Measurements from ENCODE around the gene ANO6.

ANO6 gene

DNA sequence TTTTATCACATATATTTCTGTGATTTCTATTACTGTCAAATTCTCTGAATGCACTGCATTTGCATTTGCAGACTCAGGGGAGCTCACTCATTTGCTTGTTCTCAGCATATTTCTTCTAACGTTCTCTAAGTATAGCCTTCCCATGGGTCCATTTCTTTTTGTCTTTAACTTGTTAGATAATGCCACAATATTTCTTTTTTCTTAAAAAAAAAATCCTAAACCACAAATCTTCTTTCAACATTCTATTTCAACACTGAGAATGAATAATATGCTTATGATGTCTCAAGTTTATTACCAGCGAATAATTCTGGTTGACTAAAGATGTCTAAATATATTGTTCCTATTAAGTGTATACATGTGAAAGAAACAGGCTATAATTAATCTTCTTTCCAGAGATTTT, 200.2 kb downstream of the ANO6 start:
- DNase-seq, result no peak

DNA sequence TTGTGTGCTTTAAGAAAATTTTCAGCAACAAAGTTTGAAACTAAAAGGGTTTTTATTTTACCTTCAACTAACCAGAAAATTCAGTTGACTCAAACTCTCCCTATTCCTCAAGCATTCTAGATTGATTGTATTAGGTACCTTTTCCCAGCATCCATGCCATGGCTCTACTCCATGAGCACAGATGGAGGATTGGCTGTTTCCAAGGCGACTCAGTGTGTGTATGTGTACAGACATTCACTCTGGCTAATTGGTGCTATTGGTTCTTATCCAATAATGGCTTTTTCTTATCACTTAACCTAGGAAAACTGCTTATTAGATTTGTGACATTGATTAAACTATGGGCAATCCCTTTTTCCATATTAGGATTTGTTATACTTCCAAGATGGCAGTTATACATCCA, 202.6 kb downstream of the ANO6 start:
- DNase-seq, result no peak

DNA sequence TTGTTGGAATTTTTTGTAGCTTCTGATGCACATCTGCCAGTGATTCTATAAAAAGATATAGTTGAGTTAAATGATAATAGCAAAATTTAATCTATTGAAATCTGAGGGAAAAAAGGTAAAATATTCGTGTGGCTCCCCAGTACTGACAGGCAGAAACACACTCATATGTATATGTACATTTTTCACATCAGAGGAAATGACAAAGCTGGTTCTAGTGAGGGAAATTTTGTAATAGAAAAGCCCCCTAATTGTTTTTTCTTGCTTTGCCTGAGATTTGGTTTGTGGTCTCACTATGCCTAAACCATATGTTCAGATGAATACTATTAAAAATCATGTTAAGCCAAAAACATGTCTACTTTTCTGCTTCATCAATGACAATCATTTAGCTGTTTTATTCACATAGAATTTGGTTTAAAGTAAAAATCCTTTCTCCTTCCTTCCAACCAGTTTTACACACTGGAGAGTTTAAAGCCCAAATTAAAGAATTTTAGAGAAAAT, 203.5 kb downstream of the ANO6 start:
- DNase-seq, result no peak

DNA sequence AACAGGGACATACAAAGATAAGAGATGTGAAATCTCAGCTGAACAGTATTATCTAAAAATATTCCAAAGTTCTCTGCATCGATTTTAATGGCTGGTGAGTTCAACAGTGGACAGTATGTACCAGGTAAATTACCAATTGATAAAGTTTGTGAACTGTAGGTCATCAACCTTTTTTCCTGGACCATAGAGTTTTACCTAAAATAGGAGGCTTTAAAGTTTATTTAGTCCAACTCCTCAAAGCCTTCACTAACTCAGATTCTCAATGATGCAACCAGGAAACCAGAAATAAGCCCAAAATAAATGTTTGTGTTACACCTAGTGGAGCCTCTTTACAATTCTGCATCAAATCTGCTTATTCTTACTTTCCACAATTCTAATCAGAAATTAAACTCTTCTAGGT, 205.8 kb downstream of the ANO6 start:
- no peak for DNase-seq

- no peak for DNase-seq
These were observed 208.0 kb downstream of the ANO6 start for GRCh38 chr12:45423931-45424330.

GRCh38 chr12:45425426-45425825, 209.5 kb downstream of the ANO6 start:
- no peak for DNase-seq

- DNase-seq, result no peak
These were observed 210.4 kb downstream of the ANO6 start for GRCh38 chr12:45426294-45426693.

DNA sequence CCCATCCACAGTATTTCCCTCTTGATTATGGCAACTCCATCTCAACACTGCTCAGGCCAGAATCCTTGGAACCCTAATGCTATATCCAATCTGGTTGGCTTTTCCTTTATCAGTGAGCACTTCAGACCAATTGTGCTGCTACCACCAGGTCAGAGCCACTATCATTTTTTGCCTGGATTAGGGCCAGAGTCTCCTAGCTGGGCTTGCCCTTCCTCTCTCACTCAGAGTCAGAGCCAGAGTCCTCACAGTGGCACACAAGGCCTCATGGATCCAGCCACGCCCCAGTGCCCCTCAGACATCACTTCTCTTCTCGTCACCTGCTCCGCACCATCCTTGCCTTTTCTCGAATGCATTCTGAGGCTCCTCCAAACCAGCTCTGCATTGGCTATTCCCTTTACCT, 211.1 kb downstream of the ANO6 start:
- no peak for DNase-seq

DNA sequence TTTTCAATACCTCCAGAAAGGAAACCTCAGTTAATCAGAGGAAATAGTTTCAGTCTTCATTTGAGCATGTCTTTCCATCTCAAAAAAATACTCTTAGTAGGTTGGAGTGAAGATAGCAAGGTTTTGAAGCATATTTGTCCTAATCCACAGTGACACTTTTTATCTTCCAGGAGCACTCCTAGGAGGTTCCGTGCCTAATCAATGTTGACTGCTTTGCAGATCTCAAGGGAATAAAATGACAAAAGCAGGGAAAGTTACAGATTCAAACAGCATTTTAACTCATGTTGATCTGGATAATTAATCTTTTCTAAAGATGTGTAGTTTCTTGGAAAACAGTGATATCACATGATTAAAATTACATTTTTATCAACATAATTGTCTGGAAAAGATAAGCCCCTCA, 213.9 kb downstream of the ANO6 start:
- no peak for DNase-seq

DNA sequence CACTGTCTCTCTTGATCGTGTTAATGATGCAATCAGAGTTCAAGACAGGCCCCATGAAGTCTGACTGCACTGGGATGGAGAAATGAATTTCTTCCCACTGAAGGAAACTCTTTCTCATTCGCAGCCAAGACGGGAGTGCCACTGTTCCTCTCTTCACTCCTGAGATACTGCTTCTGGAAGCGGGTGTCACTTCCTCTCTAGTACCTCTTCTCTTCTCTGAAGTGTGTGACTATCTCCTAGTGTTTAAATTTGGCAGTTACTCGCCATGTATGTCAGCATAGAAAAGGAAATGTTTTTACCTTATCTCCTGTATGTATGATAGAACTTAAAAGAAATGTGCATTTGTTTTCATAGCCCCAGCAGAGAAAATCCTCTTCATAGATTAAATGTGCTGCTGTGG, 215.2 kb downstream of the ANO6 start:
- no peak for DNase-seq

- no peak for DNase-seq
These were observed 216.8 kb downstream of the ANO6 start for GRCh38 chr12:45432710-45433109.

- DNase-seq, result no peak
These were observed 217.6 kb downstream of the ANO6 start for GRCh38 chr12:45433441-45433868.

GRCh38 chr12:45434094-45434493, 218.2 kb downstream of the ANO6 start:
- DNase-seq, result no peak

GRCh38 chr12:45435945-45436710, 220.2 kb downstream of the ANO6 start:
- DNase-seq, result no peak

DNA sequence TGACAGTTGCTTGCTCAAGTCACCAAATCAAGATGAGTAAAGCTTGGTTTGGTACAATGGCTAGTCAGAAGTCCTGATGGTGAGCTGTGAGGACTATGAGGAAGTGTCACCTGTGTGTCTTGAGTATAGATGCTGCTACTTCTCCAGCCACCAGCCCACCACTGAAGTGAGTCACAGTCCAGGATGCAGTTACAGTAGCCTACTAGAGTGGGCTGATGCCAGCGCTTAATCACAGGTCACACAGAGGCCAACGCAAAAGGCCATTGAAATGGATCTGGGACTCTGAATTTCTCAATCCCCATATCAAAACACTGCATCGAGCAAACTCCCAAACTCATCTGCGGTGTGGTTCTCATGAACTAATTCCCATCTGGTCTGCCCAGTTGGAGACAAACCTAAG, 223.1 kb downstream of the ANO6 start:
- no peak for DNase-seq

DNA sequence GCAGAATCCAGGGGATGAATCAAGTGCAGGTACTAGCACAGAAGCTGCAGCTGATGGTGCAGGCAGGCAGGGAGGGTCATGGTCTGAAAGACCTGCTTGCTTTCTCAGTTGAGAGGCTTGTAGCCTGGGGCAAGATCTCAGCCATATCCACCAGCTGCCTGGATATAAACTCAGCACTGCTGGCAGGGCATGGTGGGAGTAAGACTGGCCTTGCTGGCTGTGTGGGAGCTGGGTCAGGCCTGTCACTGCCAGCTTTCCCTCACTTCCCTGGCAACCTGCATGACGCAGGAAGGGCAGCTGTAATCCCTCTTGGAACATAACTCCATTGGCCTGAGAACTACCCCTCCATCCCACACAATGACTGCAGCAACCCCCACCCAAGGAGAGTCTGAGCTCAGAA, 230.1 kb downstream of the ANO6 start:
- DNase-seq, result no peak

DNA sequence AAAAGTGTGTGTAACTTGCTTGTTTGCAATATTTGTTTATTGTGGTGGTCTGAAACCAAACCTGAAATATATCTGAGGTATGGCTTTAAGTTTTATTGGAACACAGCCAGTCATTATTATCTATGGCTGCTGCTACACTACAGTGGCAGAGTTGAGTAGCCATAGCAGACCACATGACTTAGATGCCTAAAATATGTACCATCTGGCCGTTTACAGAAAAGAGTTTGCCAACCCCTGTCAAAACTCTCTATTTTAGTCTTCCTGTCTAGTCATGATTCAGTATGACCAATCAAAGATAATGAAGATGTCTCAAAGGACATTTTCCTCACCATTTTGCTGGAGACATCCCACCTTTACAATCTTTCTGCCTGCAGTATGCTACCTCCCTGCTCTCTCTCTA, 242.3 kb downstream of the ANO6 start:
- no peak for DNase-seq

DNA sequence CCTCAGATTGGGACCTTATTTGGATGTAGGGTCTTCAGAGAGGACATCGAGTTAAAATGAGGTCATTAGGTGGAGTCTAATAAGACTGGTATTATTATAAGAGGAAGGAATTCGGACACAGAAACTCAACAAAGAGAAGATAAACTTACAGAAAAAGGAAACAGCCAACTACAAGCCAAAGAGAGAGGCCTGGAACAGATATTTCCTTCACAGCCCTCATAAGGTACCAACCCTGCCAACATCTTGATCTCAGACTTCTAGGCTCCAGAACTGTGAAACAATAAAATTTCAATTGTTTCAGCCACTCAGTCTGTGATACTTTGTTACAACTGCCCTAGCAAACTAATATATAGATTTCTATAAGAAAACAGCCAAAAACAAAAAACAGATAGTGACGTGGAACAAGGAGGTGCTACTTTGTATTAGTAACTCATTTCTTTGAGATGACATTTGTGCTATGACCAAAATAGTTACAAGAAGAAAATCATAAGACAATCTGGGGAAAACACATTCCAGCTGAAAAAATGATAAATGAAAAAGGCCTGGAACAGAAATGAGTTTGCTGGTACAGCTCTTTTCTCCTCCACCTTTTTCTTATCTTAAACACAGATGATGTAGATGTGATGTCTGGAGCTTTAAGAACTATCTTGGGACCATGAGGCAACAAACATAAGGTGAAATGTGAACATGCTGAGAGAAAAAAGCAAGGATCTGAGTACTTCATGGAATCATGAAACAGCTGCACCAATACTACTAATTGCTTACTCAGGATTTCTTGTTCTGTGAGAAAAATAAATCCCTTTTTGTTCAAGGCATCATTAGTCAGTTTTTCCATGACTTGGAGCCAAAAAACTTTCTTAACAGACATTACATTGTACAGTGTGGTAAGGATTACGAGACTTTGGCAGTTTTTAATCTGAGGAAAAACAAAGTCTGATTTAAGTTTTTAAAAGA, 243.2 kb downstream of the ANO6 start:
- no peak for DNase-seq

- DNase-seq, result no peak
These were observed 246.6 kb downstream of the ANO6 start for GRCh38 chr12:45462506-45462905.

DNA sequence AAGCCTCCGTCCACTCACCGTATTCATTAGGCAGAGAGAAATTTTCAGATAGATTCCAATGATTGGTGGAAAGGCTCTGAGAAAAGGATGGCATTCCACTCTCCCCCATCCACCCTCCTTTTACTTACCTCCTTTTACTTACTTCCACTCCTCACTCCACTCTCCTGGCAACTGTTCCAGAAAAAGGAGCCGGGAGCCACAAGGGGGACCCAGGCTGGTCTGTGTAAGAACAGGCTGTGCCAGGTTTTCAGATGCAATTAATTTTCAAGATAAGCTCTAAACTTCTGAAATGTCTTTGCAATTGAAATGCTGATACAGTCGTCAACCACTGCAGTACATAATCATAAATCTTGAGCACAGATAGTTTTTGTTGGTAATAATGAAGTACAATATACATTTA, 248.8 kb downstream of the ANO6 start:
- DNase-seq, result no peak

DNA sequence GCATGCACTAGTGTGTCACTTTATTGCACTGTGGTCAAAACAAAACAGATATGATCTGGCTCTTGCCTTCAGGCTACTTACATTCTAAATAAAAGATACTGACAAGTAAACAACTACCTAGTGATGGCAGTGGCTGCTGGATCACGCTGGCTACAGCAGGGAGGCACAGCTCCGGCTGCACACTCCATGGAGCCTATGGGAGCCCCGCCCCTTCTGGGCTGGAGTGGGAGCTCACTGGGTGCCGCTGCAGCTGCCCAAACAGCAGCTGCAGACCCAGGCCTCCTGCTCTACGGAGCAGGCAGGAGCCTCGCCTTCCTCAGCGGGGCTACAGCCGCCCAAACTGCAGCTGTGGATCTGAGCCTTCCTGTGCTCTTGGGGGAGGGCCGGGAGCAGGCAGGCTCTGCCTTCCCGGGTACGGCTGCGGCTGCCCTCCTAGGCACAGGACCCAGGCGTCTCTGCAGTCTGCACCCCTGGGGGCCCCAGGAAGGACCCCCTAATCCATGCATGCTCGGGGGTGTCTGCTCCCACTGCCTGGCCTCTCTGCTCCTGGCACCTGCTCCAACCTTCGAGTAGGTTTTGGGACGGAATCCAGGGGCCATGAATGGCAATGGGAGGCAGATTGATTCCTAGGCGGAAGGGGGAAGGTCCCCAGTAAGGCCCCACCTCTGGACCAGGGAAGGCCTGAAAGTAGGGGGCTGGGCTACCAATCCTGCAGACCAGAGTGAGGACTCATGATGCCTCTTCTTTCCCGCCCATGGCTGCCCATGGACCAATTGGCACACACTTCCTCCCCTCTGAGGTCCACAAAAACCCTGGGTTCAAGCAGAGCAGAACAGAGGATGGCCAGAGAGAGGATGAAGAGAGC, 253.1 kb downstream of the ANO6 start:
- DNase-seq, result no peak

DNA sequence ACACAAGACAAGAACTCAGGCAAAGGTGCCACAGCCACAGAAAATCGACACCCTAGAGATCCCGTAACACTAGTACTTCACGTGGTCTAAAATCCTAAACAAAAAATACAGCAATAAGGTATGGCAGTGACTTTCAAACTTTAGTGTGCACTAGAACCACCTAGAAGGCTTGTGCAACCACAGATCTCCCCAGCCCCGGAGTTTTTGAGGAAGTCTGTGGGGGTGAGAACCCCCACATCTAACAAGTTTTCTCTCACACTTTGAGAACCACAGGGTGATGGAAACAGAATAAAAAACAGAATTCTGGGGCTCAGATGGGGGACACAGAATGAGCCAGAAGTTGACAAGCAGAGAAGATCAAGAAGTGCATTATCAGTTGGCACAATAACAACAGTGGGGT, 254.0 kb downstream of the ANO6 start:
- no peak for DNase-seq

DNA sequence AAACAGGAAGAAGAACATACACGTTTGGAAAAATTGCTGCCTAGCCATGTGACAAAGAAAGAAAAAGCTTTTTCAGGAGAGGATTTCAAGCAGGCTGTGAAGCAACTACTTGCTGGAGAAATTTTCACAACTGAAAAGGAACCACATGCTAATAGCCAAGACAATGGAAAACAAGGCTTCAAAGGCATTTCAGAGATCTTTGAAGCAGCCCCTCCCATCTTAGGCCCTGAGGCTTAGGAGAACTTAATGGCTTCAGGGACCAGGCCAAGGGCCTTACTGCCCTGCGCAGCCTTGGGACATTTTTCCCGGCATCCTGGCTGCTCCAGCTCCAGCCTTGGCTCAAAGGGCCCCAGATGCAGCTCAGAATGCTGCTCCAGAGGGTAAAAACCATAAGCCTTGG, 257.7 kb downstream of the ANO6 start:
- no peak for DNase-seq
